Measurements from ENCODE around the gene SH3BP5.

SH3BP5 gene

DNA sequence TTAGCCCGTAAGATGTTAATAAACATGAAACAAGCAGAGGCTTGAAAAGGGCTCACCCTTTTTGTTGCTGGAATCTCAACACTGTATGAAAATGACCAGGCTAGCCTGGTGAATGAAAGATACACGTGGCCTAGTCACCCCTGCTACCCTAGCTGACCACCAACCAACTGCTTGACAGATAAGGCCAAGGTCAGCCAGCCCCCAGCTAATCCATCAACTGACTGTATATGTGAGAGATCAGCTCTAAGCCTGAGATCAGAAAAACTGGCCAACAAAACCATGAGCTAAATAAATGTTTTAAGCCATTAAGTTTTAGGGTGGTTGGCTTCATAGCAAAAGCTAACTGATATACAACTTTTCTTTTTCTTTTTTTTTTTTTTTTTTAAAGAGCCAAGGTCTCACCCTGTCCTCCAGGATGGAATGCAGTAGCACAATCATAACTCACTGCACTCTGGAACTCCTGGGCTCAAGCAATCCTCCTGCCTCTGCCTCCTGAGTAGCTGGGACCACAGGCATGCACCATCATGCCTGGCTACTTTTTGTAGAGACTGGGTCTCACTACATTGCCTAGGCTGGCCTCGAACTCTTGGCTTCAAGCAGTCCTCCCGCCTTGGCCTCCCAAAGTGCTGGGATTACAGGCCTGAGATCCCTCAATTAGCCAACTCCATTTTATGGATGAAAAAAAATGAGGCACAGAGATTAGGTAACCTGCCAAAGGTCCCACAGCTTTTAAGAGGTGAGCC, 34.6 kb downstream of the SH3BP5 start:
- no peak for DNase-seq (ENCODE audit: low read depth)

- no peak for DNase-seq (ENCODE audit: low read depth)
Observed at GRCh38 chr3:15295506-15295905, 36.9 kb downstream of the SH3BP5 start.

DNA sequence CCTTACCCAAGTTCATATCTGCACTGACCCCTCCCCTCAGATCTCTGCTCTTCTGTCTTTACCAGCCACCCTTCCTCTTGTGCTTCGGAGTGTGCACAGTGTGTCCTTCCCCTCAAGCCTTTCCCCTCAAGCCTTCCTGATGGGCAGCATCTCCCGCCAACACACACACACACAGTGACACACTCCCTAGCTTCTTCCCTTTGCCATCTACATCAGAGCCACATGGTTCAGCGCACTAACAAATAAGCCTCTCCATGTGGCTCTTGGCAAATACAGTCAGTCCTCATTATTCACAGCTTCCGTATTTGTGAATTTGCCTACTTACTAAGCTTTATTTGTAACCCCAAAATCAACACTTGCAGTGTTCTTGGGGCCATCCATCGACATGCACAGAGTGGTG, 37.5 kb downstream of the SH3BP5 start:
- DNase-seq (ENCODE audit: low read depth), result no peak

DNA sequence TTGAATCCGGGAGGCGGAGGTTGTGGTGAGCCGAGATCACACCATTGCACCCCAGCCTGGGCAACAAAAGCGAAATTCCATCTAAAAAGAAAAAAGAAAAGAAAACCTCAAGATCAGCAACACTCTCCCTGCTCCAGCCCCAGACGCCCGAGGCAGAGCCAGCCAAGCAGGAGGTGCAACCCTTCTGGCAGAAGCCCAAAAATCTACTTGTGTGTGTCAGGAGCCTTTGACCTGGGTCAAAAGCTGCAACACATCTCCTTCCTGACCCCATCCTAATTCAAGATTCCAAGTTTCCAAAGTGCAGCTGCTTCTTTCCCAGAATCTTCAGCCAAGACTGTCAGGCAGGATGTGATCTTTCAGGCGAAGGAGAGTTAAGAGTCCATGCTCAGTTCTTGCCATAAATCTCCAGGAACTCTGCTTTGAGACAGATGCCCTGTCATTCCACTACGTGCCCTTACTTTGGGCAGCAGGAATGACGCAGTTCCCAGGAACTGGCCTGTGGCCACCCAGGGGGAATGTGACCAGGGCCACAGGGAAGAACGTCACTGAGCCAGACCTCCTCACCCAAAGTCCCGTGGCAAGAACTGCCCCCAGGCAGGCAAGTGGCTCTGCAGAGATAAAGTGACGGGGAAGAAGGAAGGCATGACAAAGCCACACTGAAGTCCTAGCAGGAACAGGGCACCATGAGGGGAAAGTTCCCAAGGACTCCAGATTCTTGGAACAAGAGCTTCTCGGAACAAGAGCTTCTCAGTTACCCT, 39.4 kb downstream of the SH3BP5 start:
- no peak for DNase-seq (ENCODE audit: low read depth)

DNA sequence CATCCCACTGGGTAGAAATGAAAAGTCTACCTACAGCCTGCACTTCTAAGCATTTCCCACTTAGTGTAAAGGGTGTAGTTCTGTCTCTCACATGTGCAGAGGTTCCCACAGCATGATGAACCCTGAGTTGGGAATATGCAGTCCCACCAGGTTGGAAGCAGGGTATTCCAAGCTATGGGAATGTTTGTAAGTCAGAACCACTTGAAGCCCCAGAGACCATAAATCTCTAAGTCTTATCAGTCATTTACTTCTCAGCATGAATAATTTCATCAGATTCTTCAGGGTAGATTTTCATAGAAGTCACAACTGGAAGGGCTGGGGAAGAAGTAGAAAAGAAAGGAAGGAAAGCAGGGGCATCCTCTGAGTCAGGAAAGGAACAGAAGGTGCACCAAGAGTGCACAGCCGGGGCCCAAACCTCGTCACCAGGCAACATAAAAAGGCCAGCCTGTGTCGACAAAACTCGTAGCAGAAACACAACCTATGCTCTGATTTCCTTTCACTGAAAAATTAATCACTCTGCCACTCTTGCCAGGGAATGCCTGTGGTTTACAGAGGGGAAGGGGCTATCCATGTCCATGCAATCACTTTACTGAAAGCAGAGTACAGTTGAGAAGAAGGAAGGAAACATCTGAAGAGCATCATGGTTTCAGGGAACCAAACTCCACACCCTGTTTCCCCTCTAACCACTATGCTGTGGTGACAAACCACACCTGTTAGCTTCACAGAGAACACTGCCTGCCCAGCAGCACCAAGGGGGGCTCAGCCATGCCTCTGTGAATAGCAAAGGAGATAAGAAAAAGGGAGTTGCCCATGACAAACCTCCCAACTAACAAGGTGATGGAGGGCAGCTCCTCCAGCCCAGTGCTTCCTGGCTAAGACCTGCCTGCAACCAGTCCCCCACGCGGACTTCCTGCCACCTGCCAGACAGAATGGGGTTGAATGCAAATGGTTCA, 40.5 kb downstream of the SH3BP5 start:
- DNase-seq (ENCODE audit: low read depth), result peak; percentile 40

- DNase-seq (ENCODE audit: low read depth), result no peak
Observed at GRCh38 chr3:15290736-15291135, 41.6 kb downstream of the SH3BP5 start.

DNA sequence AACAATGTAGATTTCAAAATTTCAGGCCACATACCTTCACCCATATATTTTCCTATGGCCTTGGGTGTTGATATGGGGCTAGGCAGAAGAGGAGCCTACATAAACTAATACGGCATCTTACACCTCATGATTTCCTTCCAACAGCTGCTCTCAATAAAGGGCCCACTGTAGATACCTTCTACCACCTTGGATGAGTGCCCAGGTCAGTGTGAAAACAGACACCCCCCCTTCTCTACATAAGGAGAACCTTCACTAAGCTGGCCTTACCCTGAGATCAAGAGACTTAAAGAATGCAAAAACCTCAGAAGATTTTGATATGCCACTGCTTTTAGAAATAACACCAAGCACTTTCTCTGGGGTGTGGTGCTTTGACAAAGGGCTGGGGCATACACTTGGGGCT, 42.7 kb downstream of the SH3BP5 start:
- DNase-seq (ENCODE audit: low read depth), result no peak

GRCh38 chr3:15288331-15289035, 43.9 kb downstream of the SH3BP5 start:
- DNase-seq (ENCODE audit: low read depth), result no peak

DNA sequence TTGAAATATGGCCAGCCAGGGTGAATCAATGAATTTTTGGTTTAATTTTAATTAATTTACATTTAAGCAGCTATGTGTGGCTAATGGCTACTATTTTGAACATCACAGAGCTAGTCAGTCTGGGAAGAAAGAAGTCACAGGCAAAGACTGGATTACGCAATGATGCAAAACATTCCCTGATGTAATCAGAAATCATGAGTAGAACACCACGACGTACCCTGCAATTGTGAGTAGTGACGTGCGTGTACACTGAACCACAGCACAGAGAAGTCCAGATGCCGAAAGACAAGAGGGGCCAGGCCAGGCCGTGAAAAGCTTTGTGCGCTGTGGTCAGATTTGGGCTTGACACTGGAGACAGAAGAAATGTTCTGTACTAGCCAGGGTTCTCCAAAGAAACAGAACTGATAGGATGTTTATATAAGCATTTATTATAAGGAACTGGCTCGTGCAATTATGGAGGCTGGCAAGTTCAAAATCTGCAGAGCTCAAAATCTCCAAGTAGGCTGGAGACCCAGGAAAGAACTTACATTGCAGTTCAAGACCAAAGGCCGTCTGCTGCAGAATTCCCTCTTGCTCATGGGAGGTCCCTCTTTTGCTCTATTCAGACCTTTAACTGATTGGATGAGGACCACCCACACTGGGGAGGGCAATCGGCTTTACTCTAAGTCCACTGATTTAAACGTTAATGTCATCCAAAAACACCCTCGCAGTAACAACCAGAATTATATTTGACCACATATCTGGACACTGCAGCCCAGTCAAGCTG, 44.6 kb downstream of the SH3BP5 start:
- no peak for DNase-seq (ENCODE audit: low read depth)

- DNase-seq (ENCODE audit: low read depth), result no peak
Observed at GRCh38 chr3:15286022-15286421, 46.4 kb downstream of the SH3BP5 start.

GRCh38 chr3:15284121-15284889, 48.1 kb downstream of the SH3BP5 start:
- no peak for DNase-seq (ENCODE audit: low read depth)

GRCh38 chr3:15283702-15284101, 48.7 kb downstream of the SH3BP5 start:
- no peak for DNase-seq (ENCODE audit: low read depth)

- no peak for DNase-seq (ENCODE audit: low read depth)
Observed at GRCh38 chr3:15281817-15282216, 50.6 kb downstream of the SH3BP5 start.

- DNase-seq (ENCODE audit: low read depth), result no peak
Observed at GRCh38 chr3:15280853-15281532, 51.4 kb downstream of the SH3BP5 start.

- no peak for DNase-seq (ENCODE audit: low read depth)
Observed at GRCh38 chr3:15279671-15280402, 52.5 kb downstream of the SH3BP5 start.

DNA sequence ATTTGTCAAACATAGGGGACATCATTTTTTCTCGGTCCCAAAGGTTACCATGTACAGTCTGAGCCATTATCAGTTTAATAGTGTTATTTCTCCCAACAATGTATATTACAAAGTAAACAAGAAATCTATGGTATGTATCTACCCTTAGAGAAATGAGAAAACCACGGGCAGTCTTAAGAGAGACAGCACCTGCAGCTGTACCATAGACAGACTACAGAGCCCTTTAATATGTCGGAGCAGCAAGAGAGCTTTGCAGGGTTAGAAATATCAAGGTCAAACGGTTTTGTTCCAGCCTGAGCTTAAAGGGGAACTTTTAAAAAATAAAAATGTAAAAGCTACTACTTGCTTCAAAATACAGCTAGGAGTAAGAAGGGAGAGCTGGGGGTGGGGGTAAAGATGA, 53.2 kb downstream of the SH3BP5 start:
- DNase-seq (ENCODE audit: low read depth), result no peak

DNA sequence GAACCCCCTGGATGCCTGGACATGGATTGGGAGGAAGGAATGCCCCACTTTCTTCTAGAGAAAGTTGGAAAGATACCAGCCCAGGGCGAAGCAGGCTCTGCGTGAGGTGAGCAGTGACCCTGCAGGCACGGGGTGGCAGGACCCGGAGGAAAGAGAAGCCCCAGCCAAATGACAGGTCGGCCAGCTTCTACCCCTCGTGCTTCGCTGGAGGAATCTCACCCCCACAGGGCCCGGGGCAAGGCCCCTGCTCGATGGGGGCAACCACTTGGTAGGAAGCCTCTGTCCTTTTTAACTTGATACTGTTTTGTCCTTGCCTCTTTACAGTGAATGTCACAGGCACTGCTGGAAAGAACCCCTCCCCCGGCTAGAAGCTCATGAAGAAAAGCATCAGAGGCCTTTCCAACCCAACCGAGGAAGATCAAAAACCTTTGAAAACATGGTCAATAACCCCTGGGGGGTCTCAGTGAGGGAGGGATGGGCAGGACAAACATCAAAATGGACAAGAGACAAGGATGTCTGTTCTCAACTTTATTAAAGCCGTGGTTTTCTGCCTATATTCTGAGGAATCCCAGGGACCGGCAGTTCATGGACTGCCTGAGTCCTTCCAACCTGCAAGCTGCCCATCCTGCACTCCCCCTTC, 54.4 kb downstream of the SH3BP5 start:
- no peak for DNase-seq (ENCODE audit: low read depth)

DNA sequence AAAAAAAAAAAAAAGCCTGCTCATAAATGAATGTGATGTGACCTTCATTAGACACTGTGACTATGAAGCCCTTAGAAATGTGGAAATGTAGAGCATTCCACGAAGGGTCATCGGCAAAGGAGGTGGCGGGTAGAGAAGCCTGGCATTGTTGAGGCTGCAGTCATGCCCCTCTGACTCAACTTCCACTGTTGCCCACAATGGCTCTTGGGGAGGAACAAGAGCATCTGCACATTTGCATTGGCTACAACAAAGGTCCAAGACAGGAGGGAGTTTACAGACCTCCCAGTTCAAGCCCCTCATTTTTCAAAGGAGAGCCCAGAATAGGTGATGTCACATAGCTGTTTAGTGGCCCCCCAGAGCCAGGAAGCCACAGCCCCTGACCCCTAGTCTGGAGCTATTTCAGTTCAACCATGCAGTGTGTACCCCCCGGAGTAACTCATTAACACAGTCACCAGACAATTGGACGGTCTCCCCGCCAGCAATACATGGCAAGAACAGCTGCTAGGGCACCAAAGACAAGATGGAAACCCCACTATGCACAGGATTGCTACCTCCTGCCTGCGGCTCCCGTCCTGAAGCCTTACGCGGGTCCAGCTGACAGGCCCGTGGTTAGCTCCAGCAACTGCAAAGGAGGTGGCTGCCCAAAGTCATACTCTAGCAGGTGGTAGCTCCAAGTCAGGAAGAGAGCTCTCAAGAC, 56.2 kb downstream of the SH3BP5 start:
- DNase-seq (ENCODE audit: low read depth), result no peak
